Loucy (cell line): ENCODE data around the gene WSCD1.

Source experiments
- H2AFZ ChIP-seq: fragments of 200-600 bp; sonication (generic); 2 replicates; pipeline ENCODE4 v1.6.0; 2016; ENCODE audit warnings: antibody characterized with exemption, mild to moderate bottlenecking, low read length, moderate library complexity
- H3F3A ChIP-seq: fragments of 200-600 bp; 2 replicates; pipeline ENCODE4 v1.6.0; 2016; ENCODE audit warnings: antibody characterized with exemption, low read depth, mild to moderate bottlenecking
- H3K27me3 ChIP-seq: fragments of 200-600 bp; sonication (generic); 2 replicates; pipeline ENCODE4 v1.6.1; 2014; ENCODE audit warnings: low read length, mild to moderate bottlenecking; ENCODE audit not compliant: insufficient read depth, poor library complexity, severe bottlenecking
- H3K36me3 ChIP-seq: fragments of 200-600 bp; sonication (generic); 2 replicates; pipeline ENCODE4 v1.6.1; 2016; ENCODE audit warnings: low read length; ENCODE audit not compliant: insufficient read depth
- H3K4me1 ChIP-seq: fragments of 200-600 bp; sonication (generic); 2 replicates; pipeline ENCODE4 v1.5.1; 2014; ENCODE audit warnings: low read length, mild to moderate bottlenecking; ENCODE audit not compliant: insufficient read depth, poor library complexity, severe bottlenecking
- H3K4me2 ChIP-seq: fragments of 200-600 bp; sonication (generic); 2 replicates; pipeline ENCODE4 v1.6.0; 2014; ENCODE audit warnings: antibody characterized with exemption, low read length, low read depth, mild to moderate bottlenecking; ENCODE audit not compliant: poor library complexity, severe bottlenecking
- H3K4me3 ChIP-seq: fragments of 200-600 bp; sonication (generic); 2 replicates; pipeline ENCODE4 v1.5.1; 2014; ENCODE audit warnings: low read length, mild to moderate bottlenecking, mixed read lengths; ENCODE audit not compliant: poor library complexity, severe bottlenecking
- H3K79me2 ChIP-seq: fragments of 200-600 bp; sonication (generic); 2 replicates; pipeline ENCODE4 v1.6.1; 2014; ENCODE audit warnings: low read length; ENCODE audit not compliant: insufficient read depth
- H3K9ac ChIP-seq: fragments of 200-600 bp; sonication (generic); 2 replicates; pipeline ENCODE4 v1.6.0; 2014; ENCODE audit warnings: mild to moderate bottlenecking, low read depth, low read length, moderate library complexity; ENCODE audit not compliant: poor library complexity, severe bottlenecking
- H3K9me2 ChIP-seq: fragments of 200-600 bp; sonication (generic); replicated peaks from 2 replicates; pipeline ENCODE4 v1.6.1; 2016; ENCODE audit warnings: low read depth, low read length, mixed read lengths
- H3K9me3 ChIP-seq: fragments of 200-600 bp; sonication (generic); 2 replicates; pipeline ENCODE4 v1.6.1; 2014; ENCODE audit warnings: mild to moderate bottlenecking, antibody characterized with exemption, low read length, low read depth; ENCODE audit not compliant: insufficient read depth
- H4K20me1 ChIP-seq: fragments of 200-600 bp; sonication (generic); 2 replicates; pipeline ENCODE4 v1.6.0; 2014; ENCODE audit warnings: antibody characterized with exemption, low read length, mild to moderate bottlenecking; ENCODE audit not compliant: insufficient read depth, poor library complexity, severe bottlenecking
- CTCF ChIP-seq: fragments of 200-600 bp; sonication (generic); conservative IDR thresholded peaks from 2 replicates; pipeline ENCODE4 v1.5.1; 2014; ENCODE audit warnings: mild to moderate bottlenecking, antibody characterized with exemption, low read length
- EZH2phosphoT487 ChIP-seq: fragments of 200-600 bp; IDR thresholded peaks from 2 replicates; pipeline ENCODE4 v1.6.1; 2018; ENCODE audit warnings: antibody characterized with exemption, mild to moderate bottlenecking, moderate library complexity, borderline replicate concordance

WSCD1 gene

GRCh38 chr17:6023036-6023831, 46.9 kb upstream of the WSCD1 start:
- TF ChIP-seq EZH2phosphoT487 (no peak), CTCF (no peak)
- H2AFZ ChIP-seq: no peak overlapping the region
- no peak overlapping the region for H3K4me3 ChIP-seq
- H3K79me2 ChIP-seq: no peaks in the 10 kb centered on the region
- no peaks in the 10 kb centered on the region for H3K9me2 ChIP-seq
- H3K9ac ChIP-seq: no peak overlapping the region
- no peaks in the 10 kb centered on the region; the same call in 1 of the 2 replicates for H3K9me3 ChIP-seq
- no peaks in the 10 kb centered on the region for H3F3A ChIP-seq
- H3K4me2 ChIP-seq: no peak overlapping the region
- H3K4me1 ChIP-seq: no peaks in the 10 kb centered on the region
- no peaks in the 10 kb centered on the region for H3K36me3 ChIP-seq
- no peaks in the 10 kb centered on the region for H4K20me1 ChIP-seq
- H3K27me3 ChIP-seq: no peaks in the 10 kb centered on the region

- Histone ChIP-seq H3K4me2 (no peak overlapping the region), H3K9me3 (no peaks in the 10 kb centered on the region; the same call in 1 of the 2 replicates), H3K27me3 (no peaks in the 10 kb centered on the region), H3F3A (no peaks in the 10 kb centered on the region), H2AFZ (no peak overlapping the region), H3K4me3 (no peak overlapping the region), H3K79me2 (no peaks in the 10 kb centered on the region), H3K4me1 (no peaks in the 10 kb centered on the region), H3K9ac (no peak overlapping the region), H3K9me2 (no peaks in the 10 kb centered on the region), H4K20me1 (no peaks in the 10 kb centered on the region), H3K36me3 (no peaks in the 10 kb centered on the region)
- no peak for TF ChIP-seq EZH2phosphoT487
- TF ChIP-seq CTCF: no peak
These were observed 45.6 kb upstream of the WSCD1 start for GRCh38 chr17:6024576-6024975.

GRCh38 chr17:6027342-6028024, 42.7 kb upstream of the WSCD1 start:
- Histone ChIP-seq H3K9me3 (no peaks in the 10 kb centered on the region; the same call in 1 of the 2 replicates), H3K4me2 (no peak overlapping the region)

More at GRCh38 chr17:6027342-6028024, 42.7 kb upstream of the WSCD1 start:
- Histone ChIP-seq H3K9ac (no peak overlapping the region), H3K4me1 (no peaks in the 10 kb centered on the region), H3K4me3 (no peak overlapping the region), H3F3A (no peaks in the 10 kb centered on the region), H3K27me3 (no peaks in the 10 kb centered on the region), H3K9me2 (no peaks in the 10 kb centered on the region), H3K36me3 (no peaks in the 10 kb centered on the region), H3K79me2 (no peaks in the 10 kb centered on the region), H4K20me1 (no peaks in the 10 kb centered on the region), H2AFZ (no peak overlapping the region)
- TF ChIP-seq EZH2phosphoT487 (no peak), CTCF (no peak)
